Testis (tissue), 3 donors: ENCODE data around the gene ANO9. TPM values are rescaled to one million over a fixed set of nuclear protein-coding genes. Genes with fewer than 3 reads are reported as not detected.
"Not testable (repeated sequence)": the region's sequence is repeated elsewhere in the genome, so short reads cannot be mapped to it uniquely, and the experiment has no call there.

Source experiments
- DNase-seq: peaks from one replicate; pipeline ENCODE4 v3.0.0-alpha.2; 2019
- H3K27ac ChIP-seq, 2 donors: fragments of 200-600 bp; sonication (generic); one replicate each; pipeline ENCODE4 v1.5.1; 2019
- H3K27me3 ChIP-seq: fragments of 200-600 bp; sonication (generic); one replicate; pipeline ENCODE4 v1.5.1; 2019
- H3K36me3 ChIP-seq: fragments of 200-600 bp; sonication (generic); one replicate; pipeline ENCODE4 v1.5.1; 2017; ENCODE audit warnings: low read depth; ENCODE audit errors: missing control alignments
- H3K4me1 ChIP-seq: fragments of 200-600 bp; sonication (generic); one replicate; pipeline ENCODE4 v1.5.1; 2019
- H3K4me3 ChIP-seq, 2 donors: fragments of 200-600 bp; sonication (generic); one replicate each; pipeline ENCODE4 v1.5.1; 2017 to 2019
- H3K9me3 ChIP-seq: fragments of 200-600 bp; sonication (generic); one replicate; pipeline ENCODE4 v1.5.1; 2017
- CTCF ChIP-seq, 3 experiments: fragments of 450-650 bp in 2 of 3; fragments of 200-600 bp in 1 of 3; sonication (generic) in 1 of 3; IDR thresholded peaks; one replicate each; pipeline ENCODE4 v1.5.1; 2016 to 2019; ENCODE audit warnings: antibody characterized with exemption in 3 of 3, mild to moderate bottlenecking in 2 of 3, moderate library complexity in 1 of 3
- POLR2A ChIP-seq: fragments of 450-650 bp; IDR thresholded peaks from one replicate; pipeline ENCODE4 v1.6.1; 2017; ENCODE audit warnings: antibody characterized with exemption, mild to moderate bottlenecking, moderate library complexity
- WGBS, 2 donors: methylation state at CpG; one replicate each; pipeline ENCODE4 v1.1.5; 2018; 5-methylcytosine and 5-hydroxymethylcytosine counted together
- intact Hi-C: fragments of 100-400 bp; cut with DNase I; formaldehyde crosslinking; loops from one replicate; pipeline ENCODE4 v1.15.1; 2023; ENCODE audit warnings: low total_unique reads
- polyA plus RNA-seq: library from polyadenylated mRNA; stranded (reverse); fragments of 350-450 nt; fragmentation: Illumina TruSeq; extraction: RNeasy Lipid Tissue Mini Kit (QIAGEN cat#74804); gene quantifications from one replicate; pipeline ENCODE4 v1.2.3, GENCODE V29; 2014; ENCODE audit warnings: low read depth, low replicate concordance; ENCODE audit not compliant: insufficient read depth
- total RNA-seq, 2 donors: library from RNA; depleted of rRNA; stranded (reverse); fragments of >200 nt; gene quantifications; one replicate each; pipeline ENCODE4 v1.2.3, GENCODE V29; 2016

Gene ANO9
- total and polyA plus RNA-seq, 3 donors from 2014 or later = 1.6 to 2.9 (median 1.9) TPM

GRCh38 chr11:403021-403760 is 38.6 kb downstream of the ANO9 start:
- DNase-seq = no peak
- no peaks in the 10 kb centered on the region for H3K36me3 ChIP-seq
- TF ChIP-seq POLR2A (no peak), CTCF (IDR thresholded peaks at IDR 0.05) (no peak)
- 64 to 82% methylated on average over 28 to 44 of the region's 55 CpGs for WGBS, 2 donors
- no peak overlapping the region for H3K27ac ChIP-seq
- no peaks in the 10 kb centered on the region for H3K27me3 ChIP-seq
- H3K9me3 ChIP-seq = no peaks in the 10 kb centered on the region
- H3K4me3 ChIP-seq = no peak overlapping the region
- H3K4me1 ChIP-seq = peaks cover 8% of the 10 kb centered on the region
- intact Hi-C loops = no loop called here

- H3K4me3 ChIP-seq, H3K27ac ChIP-seq, H3K27me3 ChIP-seq, DNase-seq, H3K4me1 ChIP-seq, intact Hi-C loops, H3K36me3 ChIP-seq, H3K9me3 ChIP-seq: not testable (repeated sequence)
- 60% methylated on average over 3 of the region's 52 CpGs; no CpG with 5 or more reads in 1 of the 2 donors for WGBS, 2 donors
Observed at GRCh38 chr11:401196-401595, 40.6 kb downstream of the ANO9 start.

GRCh38 chr11:400241-400689 is 41.5 kb downstream of the ANO9 start:
- Histone ChIP-seq H3K27me3 (no peaks in the 10 kb centered on the region), H3K4me3 (no peak overlapping the region), H3K4me1 (no peaks in the 10 kb centered on the region), H3K9me3 (no peaks in the 10 kb centered on the region), H3K27ac (no peak overlapping the region), H3K36me3 (no peaks in the 10 kb centered on the region)
- DNase-seq = no peak
- intact Hi-C loops = no loop called here
- WGBS, 2 donors = 37 to 59% methylated on average over 9 to 46 of the region's 50 CpGs
- no peak for TF ChIP-seq CTCF (IDR thresholded peaks at IDR 0.05)
- TF ChIP-seq POLR2A = no peak

- H3K4me3 ChIP-seq = no peak overlapping the region
- no peaks in the 10 kb centered on the region for H3K9me3 ChIP-seq
- no peak for TF ChIP-seq CTCF (IDR thresholded peaks at IDR 0.05)
- no peak for TF ChIP-seq POLR2A
- 52 to 77% methylated on average over 6 to 21 of the region's 21 CpGs for WGBS, 2 donors
- H3K4me1 ChIP-seq = no peaks in the 10 kb centered on the region
- no peak overlapping the region for H3K27ac ChIP-seq
- intact Hi-C loops = no loop called here
- no peaks in the 10 kb centered on the region for H3K27me3 ChIP-seq
- DNase-seq = no peak
- no peaks in the 10 kb centered on the region for H3K36me3 ChIP-seq
Observed at GRCh38 chr11:399731-400211, 42.0 kb downstream of the ANO9 start.

GRCh38 chr11:398826-399225 is 43.0 kb downstream of the ANO9 start:
- no peaks in the 10 kb centered on the region for H3K27me3 ChIP-seq
- H3K27ac ChIP-seq = no peak overlapping the region
- no peaks in the 10 kb centered on the region for H3K4me1 ChIP-seq
- DNase-seq = no peak
- H3K4me3 ChIP-seq = no peak overlapping the region
- H3K36me3 ChIP-seq = no peaks in the 10 kb centered on the region
- 77 to 91% methylated on average over 11 to 20 of the region's 20 CpGs for WGBS, 2 donors
- TF ChIP-seq CTCF (IDR thresholded peaks at IDR 0.05) = no peak
- TF ChIP-seq POLR2A = no peak
- H3K9me3 ChIP-seq = no peaks in the 10 kb centered on the region
- intact Hi-C loops = no loop called here
